ENCODE results near the gene PROZ. TPM values are rescaled to one million over a fixed set of nuclear protein-coding genes. Genes with fewer than 3 reads are reported as not detected.

The PROZ gene
- polyA plus RNA-seq, 2 of the 4 experiments (the other 2 are of a cell fraction), result not detected

GRCh38 chr13:113139577-113139976 lies 18.9 kb upstream of the PROZ start:
- WGBS (ENCODE audit: missing lambda C conversion rate), result 41% methylated on average over 5 of the region's 5 CpGs
- no peak overlapping the region for H3K4me2 ChIP-seq
- FAIRE-seq (no peak), DNase-seq (ENCODE audit: low read depth in 1 of 2, low spot score in 1 of 2) (no peak), ATAC-seq (no peak)
- CTCF ChIA-PET, result interaction anchor here (0.6 kb wide), 1 partner anchor 74 kb away, joined by 5 read pairs; no protein-coding TSS in a partner anchor
- H3K4me3 ChIP-seq, result no peak overlapping the region
- H3K4me1 ChIP-seq, result no peaks in the 10 kb centered on the region
- H3K9me3 ChIP-seq, result no peaks in the 10 kb centered on the region
- no peak for TF ChIP-seq ESRRA (IDR thresholded peaks at IDR 0.05; ENCODE audit: borderline replicate concordance, low read length)
- TF ChIP-seq RARB (CRISPR knock-in tag; IDR thresholded peaks at IDR 0.05), result no peak
- TF ChIP-seq KDM5A (IDR thresholded peaks at IDR 0.05), result no peak
- TF ChIP-seq CHD4 (IDR thresholded peaks at IDR 0.05; ENCODE audit: borderline replicate concordance), result no peak
- TF ChIP-seq HOXA7 (CRISPR knock-in tag; IDR thresholded peaks at IDR 0.05), result no peak
- no peak for TF ChIP-seq TP53 (CRISPR knock-in tag; IDR thresholded peaks at IDR 0.05)
- no peak for TF ChIP-seq NFE2L2 (conservative IDR thresholded peaks at IDR 0.05; ENCODE audit: low read length)
- TF ChIP-seq CTCF (IDR thresholded peaks at IDR 0.05), result no peak
- no peak for TF ChIP-seq ZFP36 (IDR thresholded peaks at IDR 0.05; ENCODE audit: borderline replicate concordance, partially characterized antibody)
- TF ChIP-seq PBX3 (IDR thresholded peaks at IDR 0.05), result no peak
- TF ChIP-seq RNF2 (IDR thresholded peaks at IDR 0.05; ENCODE audit: borderline replicate concordance, low read depth), result no peak
- no peak for TF ChIP-seq HEYL (CRISPR knock-in tag; IDR thresholded peaks at IDR 0.05)
- TF ChIP-seq HOXB13 (CRISPR knock-in tag; IDR thresholded peaks at IDR 0.05; ENCODE audit: low read depth), result no peak
- TF ChIP-seq ATOH8 (CRISPR knock-in tag; IDR thresholded peaks at IDR 0.05; ENCODE audit: low read depth), result no peak
- TF ChIP-seq ELK1 (IDR thresholded peaks at IDR 0.05; ENCODE audit: low read depth, low read length), result no peak
- H3K27ac ChIP-seq, result no peak overlapping the region
- POLR2A ChIA-PET, result no interaction called here

- ChIA-PET CTCF (interaction anchor here (2.2 kb wide), 1 partner anchor 8 kb away, joined by 6 read pairs; no protein-coding TSS in a partner anchor), POLR2A (no interaction called here)
- ATAC-seq (no peak), DNase-seq (ENCODE audit: low read depth in 1 of 2, low spot score in 1 of 2) (no peak), FAIRE-seq (no peak)
- WGBS (ENCODE audit: missing lambda C conversion rate), result 82% methylated on average over 7 of the region's 26 CpGs
- Histone ChIP-seq H3K4me1 (no peaks in the 10 kb centered on the region), H3K9me3 (no peaks in the 10 kb centered on the region), H3K27ac (no peak overlapping the region), H3K4me2 (no peak overlapping the region), H3K4me3 (no peak overlapping the region)
- TF ChIP-seq EHMT2 (IDR thresholded peaks at IDR 0.05; ENCODE audit: low read depth) (no peak), BCL3 (IDR thresholded peaks at IDR 0.05) (no peak), CEBPB (IDR thresholded peaks at IDR 0.05) (no peak), JUN (IDR thresholded peaks at IDR 0.05) (no peak), USF2 (IDR thresholded peaks at IDR 0.05) (no peak), ELK1 (IDR thresholded peaks at IDR 0.05; ENCODE audit: low read depth, low read length) (no peak), ZNF302 (CRISPR knock-in tag; IDR thresholded peaks at IDR 0.05) (no peak)
Measured at GRCh38 chr13:113140677-113141600, 17.5 kb upstream of the PROZ start.
